ENCODE measurements around the gene RPS19.

DNA sequence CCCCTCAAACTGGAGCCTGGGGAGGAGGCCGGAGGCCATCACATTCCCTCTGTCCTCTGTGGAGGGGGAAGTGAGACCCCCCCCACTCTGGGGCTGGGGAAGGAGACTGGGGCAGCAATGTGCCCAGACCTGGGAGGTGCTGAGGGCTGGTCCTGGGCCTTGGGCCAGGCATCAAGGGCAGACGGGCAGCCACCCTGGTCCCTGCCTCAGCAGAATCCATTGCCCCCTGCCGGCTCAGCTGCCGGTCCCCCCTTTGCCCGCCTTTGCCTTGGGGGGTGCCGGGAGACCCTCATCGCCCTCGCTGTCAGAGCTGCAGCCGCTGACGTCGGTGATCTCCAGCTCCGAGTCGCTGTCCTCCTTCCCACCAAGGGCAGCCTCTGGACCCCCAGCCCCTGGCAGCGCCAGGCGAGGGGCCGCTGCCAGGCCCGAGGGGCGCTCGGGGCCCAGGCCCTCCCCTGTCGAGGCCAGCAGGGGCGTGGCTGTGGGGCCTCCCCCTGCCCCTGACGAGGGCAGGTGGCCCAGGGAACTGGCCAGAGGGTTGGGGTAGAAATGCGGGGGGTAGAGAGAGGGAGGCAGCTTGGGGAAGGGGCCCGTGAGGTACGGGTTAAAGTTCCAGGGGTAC, 48.0 kb downstream of the RPS19 start:
- TF ChIP-seq, protein P1, sequence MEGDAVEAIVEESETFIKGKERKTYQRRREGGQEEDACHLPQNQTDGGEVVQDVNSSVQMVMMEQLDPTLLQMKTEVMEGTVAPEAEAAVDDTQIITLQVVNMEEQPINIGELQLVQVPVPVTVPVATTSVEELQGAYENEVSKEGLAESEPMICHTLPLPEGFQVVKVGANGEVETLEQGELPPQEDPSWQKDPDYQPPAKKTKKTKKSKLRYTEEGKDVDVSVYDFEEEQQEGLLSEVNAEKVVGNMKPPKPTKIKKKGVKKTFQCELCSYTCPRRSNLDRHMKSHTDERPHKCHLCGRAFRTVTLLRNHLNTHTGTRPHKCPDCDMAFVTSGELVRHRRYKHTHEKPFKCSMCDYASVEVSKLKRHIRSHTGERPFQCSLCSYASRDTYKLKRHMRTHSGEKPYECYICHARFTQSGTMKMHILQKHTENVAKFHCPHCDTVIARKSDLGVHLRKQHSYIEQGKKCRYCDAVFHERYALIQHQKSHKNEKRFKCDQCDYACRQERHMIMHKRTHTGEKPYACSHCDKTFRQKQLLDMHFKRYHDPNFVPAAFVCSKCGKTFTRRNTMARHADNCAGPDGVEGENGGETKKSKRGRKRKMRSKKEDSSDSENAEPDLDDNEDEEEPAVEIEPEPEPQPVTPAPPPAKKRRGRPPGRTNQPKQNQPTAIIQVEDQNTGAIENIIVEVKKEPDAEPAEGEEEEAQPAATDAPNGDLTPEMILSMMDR (IDR thresholded peaks at IDR 0.05; ENCODE audit: poor library complexity) = no peak
- no peak for TF ChIP-seq EZH2 (IDR thresholded peaks at IDR 0.05; ENCODE audit: borderline replicate concordance)

Data from hepatocyte (in vitro differentiated cells).